Vagina (tissue), 2 donors: Measurements from ENCODE around the gene SKAP1.

Source experiments
- CTCF ChIP-seq, 3 experiments: fragments of 450-650 bp in 2 of 3; fragments of 200-600 bp in 1 of 3; sonication (generic) in 1 of 3; IDR thresholded peaks; one replicate each; pipeline ENCODE4 v1.5.1; 2017 to 2019; ENCODE audit warnings: antibody characterized with exemption in 3 of 3, mild to moderate bottlenecking in 2 of 3, moderate library complexity in 2 of 3
- POLR2A ChIP-seq, 2 donors: fragments of 450-650 bp; IDR thresholded peaks; one replicate each; pipeline ENCODE4 v1.6.1; 2017; ENCODE audit warnings: antibody characterized with exemption in 2 of 2, mild to moderate bottlenecking in 2 of 2, moderate library complexity in 2 of 2

GRCh38 chr17:48150597-48151001, 279.4 kb downstream of the SKAP1 start:
- TF ChIP-seq POLR2A (IDR thresholded peaks at IDR 0.05), result no peak
- no peak for TF ChIP-seq CTCF (IDR thresholded peaks at IDR 0.05)
